Immature natural killer cell (primary cell): ENCODE measurements around the gene UCK2. TPM values are rescaled to one million over a fixed set of nuclear protein-coding genes. Genes with fewer than 3 reads are reported as not detected.
A peak's percentile ranks its signal among the peaks of the same experiment; 100 is the strongest.
"Not testable (repeated sequence)": the region's sequence is repeated elsewhere in the genome, so short reads cannot be mapped to it uniquely, and the experiment has no call there.

ENCODE experiments used
- DNase-seq, 3 donors: peaks; one replicate each; pipeline ENCODE4 v3.0.0; 2022; ENCODE audit warnings: mixed read lengths in 1 of 3
- H3K27ac Mint-ChIP-seq, 6 donors: one replicate each; pipeline ENCODE4 v1.8.0; 2020; ENCODE audit warnings: mixed read lengths in 6 of 6, mild to moderate bottlenecking in 5 of 6, inconsistent platforms in 4 of 6, moderate library complexity in 3 of 6
- H3K27me3 Mint-ChIP-seq, 3 donors: one replicate each; pipeline ENCODE4 v1.8.0; 2020 to 2021; ENCODE audit warnings: low read depth in 3 of 3, mild to moderate bottlenecking in 3 of 3, mixed read lengths in 3 of 3, moderate library complexity in 3 of 3, inconsistent platforms in 1 of 3
- H3K36me3 Mint-ChIP-seq, 3 donors: one replicate each; pipeline ENCODE4 v1.8.0; 2020; ENCODE audit warnings: mixed read lengths in 3 of 3, inconsistent platforms in 2 of 3, mild to moderate bottlenecking in 2 of 3
- H3K4me1 Mint-ChIP-seq, 2 donors: one replicate each; pipeline ENCODE4 v1.8.0; 2020; ENCODE audit warnings: inconsistent platforms in 2 of 2, mild to moderate bottlenecking in 2 of 2, mixed read lengths in 2 of 2, moderate library complexity in 1 of 2
- H3K4me3 Mint-ChIP-seq, 5 donors: one replicate each; pipeline ENCODE4 v1.8.0; 2020; ENCODE audit warnings: mild to moderate bottlenecking in 5 of 5, mixed read lengths in 5 of 5, inconsistent platforms in 3 of 5, moderate library complexity in 3 of 5
- H3K9me3 Mint-ChIP-seq, 6 donors: one replicate each; pipeline ENCODE4 v1.8.0; 2020; ENCODE audit warnings: mild to moderate bottlenecking in 6 of 6, mixed read lengths in 6 of 6, inconsistent platforms in 4 of 6, moderate library complexity in 3 of 6
- polyA plus RNA-seq, 3 donors: library from polyadenylated mRNA; unstranded; fragments of 300-500 nt; fragmentation: Illumina TruSeq; gene quantifications; one replicate each; pipeline ENCODE4 v1.2.3, GENCODE V29; 2021

UCK2 gene
- polyA plus RNA-seq, result 10 to 100 TPM; 18.4 to 28.7 (median 24.8) TPM

DNA sequence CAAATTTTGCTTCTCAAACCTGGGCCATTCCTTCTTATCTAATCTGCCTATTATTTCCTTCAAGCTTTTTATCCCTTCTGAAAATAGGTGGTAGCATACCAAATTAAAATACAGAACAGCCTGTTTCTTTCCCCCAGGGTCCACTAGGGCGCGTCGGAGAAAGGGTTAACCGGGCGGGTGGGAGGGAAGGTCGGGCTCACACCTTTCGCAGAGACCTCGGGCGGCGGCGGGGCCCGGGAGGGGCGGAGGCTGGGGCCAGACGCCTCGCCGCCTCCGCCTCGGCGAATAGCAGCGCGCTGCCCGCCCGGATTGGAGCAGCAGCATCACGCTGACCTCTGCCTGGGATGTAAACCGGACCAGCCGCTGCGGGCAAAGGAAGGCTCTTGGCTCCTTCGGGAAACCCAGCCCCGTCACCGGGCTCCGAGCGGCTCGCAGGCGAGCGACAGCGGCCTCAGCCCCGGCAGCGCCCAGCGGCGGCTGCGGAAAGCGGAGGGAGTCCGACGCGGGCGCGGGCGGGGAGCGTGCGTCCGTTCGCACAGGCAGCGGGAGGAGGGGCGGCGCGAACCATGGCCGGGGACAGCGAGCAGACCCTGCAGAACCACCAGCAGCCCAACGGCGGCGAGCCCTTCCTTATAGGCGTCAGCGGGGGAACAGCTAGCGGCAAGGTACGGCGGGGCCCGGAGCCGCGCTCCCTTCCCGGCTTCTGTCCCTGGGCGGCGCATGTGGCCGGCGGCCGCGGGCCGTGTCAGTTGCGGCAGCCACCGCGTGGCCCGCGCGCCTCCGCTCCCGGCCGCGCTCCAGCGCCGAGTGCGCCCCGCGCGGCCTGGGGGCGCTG, at the start of gene UCK2:
TSS of gene UCK2 (plus strand) at position 347 of the 835 bp plus-strand sequence. CDS start at position 567, 220 bp downstream.
- DNase-seq, result peak; percentile 68 to 72 (median 69)
- Mint-ChIP-seq H3K4me1 (peaks cover 22 to 26% of the 10 kb centered on the region in 2 donors), H3K27ac (peak within 1 kb of the TSS; percentile 83 to 95 (median 86)), H3K9me3 (no peaks in the 10 kb centered on the region), H3K36me3 (no peaks in the 10 kb centered on the region), H3K4me3 (peak within 1 kb of the TSS; percentile 93 to 98 (median 97)), H3K27me3 (peaks cover 3 to 12% (median 7%) of the 10 kb centered on the region in 3 donors)

DNA sequence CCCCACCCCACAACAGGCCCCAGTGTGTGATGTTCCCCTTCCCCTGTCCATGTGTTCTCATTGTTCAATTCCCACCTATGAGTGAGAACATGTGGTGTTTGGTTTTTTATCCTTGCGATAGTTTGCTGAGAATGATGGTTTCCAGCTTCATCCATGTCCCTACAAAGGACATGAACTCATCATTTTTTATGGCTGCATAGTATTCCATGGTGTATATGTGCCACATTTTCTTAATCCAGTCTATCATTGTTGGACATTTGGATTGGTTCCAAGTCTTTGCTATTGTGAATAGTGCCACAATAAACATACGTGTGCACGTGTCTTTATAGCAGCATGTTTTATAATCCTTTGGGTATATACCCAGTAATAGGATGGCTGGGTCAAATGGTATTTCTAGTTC, 49.2 kb upstream of the UCK2 start:
- not testable (repeated sequence) for DNase-seq, H3K27ac Mint-ChIP-seq, H3K4me1 Mint-ChIP-seq, H3K4me3 Mint-ChIP-seq, H3K9me3 Mint-ChIP-seq, H3K36me3 Mint-ChIP-seq
- H3K27me3 Mint-ChIP-seq, result peaks cover 0 to 19% (median 3%) of the 10 kb centered on the region in 3 donors

DNA sequence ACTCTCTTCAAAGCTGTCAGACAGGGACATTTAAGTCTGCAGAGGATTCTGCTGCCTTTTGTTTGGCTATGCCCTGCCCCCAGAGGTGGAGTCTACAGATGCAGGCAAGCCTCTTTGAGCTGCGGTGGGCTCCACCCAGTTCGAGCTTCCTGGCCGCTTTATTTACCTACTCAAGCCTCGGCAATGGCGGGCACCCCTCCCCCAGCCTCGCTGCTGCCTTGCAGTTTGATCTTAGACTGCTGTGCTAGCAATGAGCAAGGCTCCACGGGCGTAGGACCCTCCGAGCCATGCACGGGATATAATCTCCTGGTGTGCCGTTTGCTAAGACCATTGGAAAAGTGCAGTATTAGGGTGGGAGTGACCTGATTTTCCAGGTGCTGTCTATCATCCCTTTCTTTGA, 43.9 kb upstream of the UCK2 start:
- not testable (repeated sequence) for H3K9me3 Mint-ChIP-seq, H3K36me3 Mint-ChIP-seq, H3K27ac Mint-ChIP-seq, H3K4me1 Mint-ChIP-seq, H3K4me3 Mint-ChIP-seq, DNase-seq
- H3K27me3 Mint-ChIP-seq, result peaks cover 0 to 23% (median 1%) of the 10 kb centered on the region in 3 donors

DNA sequence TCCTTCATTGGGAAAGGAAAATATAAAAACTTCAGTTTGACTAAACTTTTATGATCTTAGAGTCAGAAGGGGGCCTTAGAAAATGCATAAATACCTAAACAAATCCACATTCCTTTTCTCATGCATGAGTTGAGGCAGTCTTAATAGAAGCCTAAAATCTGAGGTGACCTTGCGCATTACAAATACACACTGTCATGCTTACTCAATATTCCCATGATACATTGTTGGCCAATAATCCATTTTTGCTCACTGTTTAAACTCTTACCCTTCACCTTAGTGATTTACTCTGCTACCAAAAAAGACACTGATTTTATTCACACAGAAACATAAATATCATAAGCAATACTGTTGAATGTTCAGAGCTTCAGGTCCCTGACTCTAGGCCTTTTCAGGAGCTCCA, 39.7 kb upstream of the UCK2 start:
- no peaks in the 10 kb centered on the region for H3K4me1 Mint-ChIP-seq
- peaks cover 0 to 6% (median 4%) of the 10 kb centered on the region in 3 donors for H3K36me3 Mint-ChIP-seq
- H3K4me3 Mint-ChIP-seq, result no peak overlapping the region
- H3K27ac Mint-ChIP-seq, result no peak overlapping the region
- DNase-seq, result no peak
- peaks cover 3 to 10% (median 7%) of the 10 kb centered on the region in 3 donors for H3K27me3 Mint-ChIP-seq
- no peaks in the 10 kb centered on the region for H3K9me3 Mint-ChIP-seq

DNA sequence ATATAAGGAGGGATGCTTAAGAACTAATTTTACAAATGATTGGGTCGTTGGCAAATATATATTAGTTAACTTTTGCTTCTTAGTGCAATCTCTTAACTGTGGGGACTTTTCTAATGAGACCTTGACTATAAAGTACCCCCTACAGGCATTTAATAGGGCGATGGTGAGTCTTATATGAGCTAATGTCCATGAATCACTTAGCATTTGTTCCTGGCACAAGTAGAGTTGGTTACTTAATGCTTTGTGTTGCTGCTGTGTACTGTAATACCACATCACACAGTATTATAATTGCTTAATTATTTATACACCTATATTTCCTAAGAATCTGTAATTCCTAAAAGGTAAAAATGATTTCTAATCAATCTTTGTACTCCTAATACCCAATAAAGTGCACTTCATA, 33.5 kb upstream of the UCK2 start:
- H3K9me3 Mint-ChIP-seq, result no peaks in the 10 kb centered on the region
- no peak for DNase-seq
- H3K4me3 Mint-ChIP-seq, result no peak overlapping the region
- no peaks in the 10 kb centered on the region for H3K36me3 Mint-ChIP-seq
- no peaks in the 10 kb centered on the region for H3K4me1 Mint-ChIP-seq
- no peak overlapping the region for H3K27ac Mint-ChIP-seq
- H3K27me3 Mint-ChIP-seq, result peaks cover 2 to 11% (median 6%) of the 10 kb centered on the region in 3 donors

DNA sequence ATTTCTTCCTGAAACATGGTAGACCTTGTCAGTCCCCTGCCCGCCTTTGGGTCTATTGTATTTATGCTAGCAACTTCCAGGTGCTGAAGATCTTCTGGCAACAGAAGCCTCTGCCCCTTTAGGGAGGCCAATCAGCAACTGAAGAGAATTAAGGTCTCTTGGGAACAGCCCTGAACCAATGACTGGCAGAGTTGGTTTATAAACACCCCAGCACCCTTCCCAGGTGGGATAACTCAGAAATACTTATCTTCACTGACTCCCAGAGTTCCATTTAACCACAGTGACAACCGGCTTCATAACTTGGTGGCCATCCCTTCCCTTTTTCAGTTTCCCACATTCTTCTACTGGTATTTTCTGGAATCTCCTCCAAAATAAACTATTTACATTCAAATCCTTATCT, 31.5 kb upstream of the UCK2 start:
- no peak for DNase-seq
- H3K9me3 Mint-ChIP-seq, result peaks cover 0 to 7% (median 0%) of the 10 kb centered on the region in 6 donors
- peaks cover 0 to 7% (median 0%) of the 10 kb centered on the region in 3 donors for H3K36me3 Mint-ChIP-seq
- peaks cover 2 to 9% (median 6%) of the 10 kb centered on the region in 3 donors for H3K27me3 Mint-ChIP-seq
- no peaks in the 10 kb centered on the region for H3K4me1 Mint-ChIP-seq
- no peak overlapping the region for H3K4me3 Mint-ChIP-seq
- H3K27ac Mint-ChIP-seq, result no peak overlapping the region

DNA sequence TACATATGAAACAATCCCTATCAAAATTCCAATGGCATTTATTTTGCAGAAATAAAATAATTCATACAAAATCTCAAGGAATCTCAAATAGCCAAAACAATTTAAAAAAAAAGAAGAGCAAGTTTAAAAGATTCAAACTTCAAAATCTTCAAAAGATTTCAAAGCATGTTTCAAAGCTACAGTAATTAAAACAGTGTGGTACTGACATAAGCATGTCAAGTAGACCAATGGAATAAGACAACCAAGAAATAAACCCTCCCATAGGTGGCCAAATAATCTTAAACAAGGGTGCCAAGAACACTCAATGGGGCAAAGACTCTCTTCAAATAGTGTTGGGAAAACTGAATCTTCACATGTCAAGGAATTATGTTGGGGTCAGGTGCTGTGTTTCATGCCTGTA, 28.0 kb upstream of the UCK2 start:
- no peak for DNase-seq
- Mint-ChIP-seq H3K4me1 (no peaks in the 10 kb centered on the region), H3K4me3 (no peak overlapping the region), H3K9me3 (peaks cover 0 to 7% (median 0%) of the 10 kb centered on the region in 6 donors), H3K27me3 (peaks cover 0 to 6% (median 0%) of the 10 kb centered on the region in 3 donors), H3K27ac (no peak overlapping the region), H3K36me3 (peaks cover 0 to 11% (median 0%) of the 10 kb centered on the region in 3 donors)

DNA sequence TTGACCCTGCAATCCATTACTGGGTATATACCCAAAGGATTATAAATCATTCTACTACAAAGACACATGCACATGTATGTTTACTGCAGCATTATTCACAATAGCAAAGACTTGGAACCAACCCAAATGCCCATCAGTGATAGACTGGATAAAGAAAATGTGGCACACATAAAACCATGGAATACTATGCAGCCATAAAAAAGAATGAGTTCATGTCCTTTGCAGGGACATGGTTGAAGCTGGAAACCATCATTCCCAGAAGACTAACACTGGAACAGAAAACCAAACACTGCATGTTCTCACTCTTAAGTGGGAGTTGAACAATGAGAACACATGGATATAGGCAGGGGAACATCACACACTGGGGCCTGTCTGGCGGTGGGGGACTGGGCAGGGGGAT, 22.9 kb upstream of the UCK2 start:
- not testable (repeated sequence) for H3K27me3 Mint-ChIP-seq, H3K27ac Mint-ChIP-seq, DNase-seq, H3K9me3 Mint-ChIP-seq, H3K4me3 Mint-ChIP-seq, H3K4me1 Mint-ChIP-seq, H3K36me3 Mint-ChIP-seq

DNA sequence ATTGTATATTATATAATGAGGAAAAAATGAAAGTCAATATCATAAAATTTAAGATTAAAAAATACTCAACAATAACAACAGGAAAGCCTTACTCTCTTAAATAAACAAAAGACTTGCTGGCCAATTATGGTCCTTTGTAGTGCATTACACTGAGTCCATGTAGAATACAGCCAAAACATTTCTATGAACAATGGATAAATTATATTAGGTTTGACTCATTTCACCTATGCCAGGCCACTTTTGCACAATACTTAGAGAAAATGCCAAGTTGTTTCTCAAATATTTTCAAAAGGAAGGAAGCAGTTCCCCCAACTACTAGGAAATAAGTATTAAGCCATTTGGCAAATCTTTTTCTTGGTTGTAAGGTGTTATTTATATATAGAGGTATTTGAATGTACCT, 19.8 kb upstream of the UCK2 start:
- H3K4me3 Mint-ChIP-seq, result no peak overlapping the region
- H3K4me1 Mint-ChIP-seq, result no peaks in the 10 kb centered on the region
- H3K36me3 Mint-ChIP-seq, result no peaks in the 10 kb centered on the region
- H3K9me3 Mint-ChIP-seq, result no peaks in the 10 kb centered on the region
- no peak for DNase-seq
- peaks cover 2 to 3% (median 2%) of the 10 kb centered on the region in 3 donors for H3K27me3 Mint-ChIP-seq
- H3K27ac Mint-ChIP-seq, result no peak overlapping the region

DNA sequence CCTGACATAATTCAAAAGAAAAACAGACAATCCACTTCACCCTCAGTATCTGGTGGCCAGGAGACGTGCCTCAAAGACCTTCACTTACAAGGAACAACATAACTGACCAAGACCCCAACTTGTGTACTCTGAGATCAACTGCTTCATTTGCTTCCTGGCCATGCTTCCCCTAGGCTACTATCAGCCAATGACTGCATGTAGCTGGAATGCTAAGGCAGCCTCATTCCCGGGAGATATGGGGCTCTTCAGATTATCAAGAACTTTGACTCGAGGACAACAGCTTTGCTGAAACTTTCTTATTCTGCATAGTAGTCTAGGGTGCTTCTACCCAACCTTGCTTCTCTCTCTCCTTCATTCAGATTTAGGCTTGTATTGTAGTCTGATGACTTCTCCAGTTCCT, 11.7 kb upstream of the UCK2 start:
- no peaks in the 10 kb centered on the region for H3K9me3 Mint-ChIP-seq
- H3K4me1 Mint-ChIP-seq, result no peaks in the 10 kb centered on the region
- H3K4me3 Mint-ChIP-seq, result no peak overlapping the region
- peaks cover 2 to 9% (median 3%) of the 10 kb centered on the region in 3 donors for H3K27me3 Mint-ChIP-seq
- no peak overlapping the region for H3K27ac Mint-ChIP-seq
- no peak for DNase-seq
- H3K36me3 Mint-ChIP-seq, result no peaks in the 10 kb centered on the region

DNA sequence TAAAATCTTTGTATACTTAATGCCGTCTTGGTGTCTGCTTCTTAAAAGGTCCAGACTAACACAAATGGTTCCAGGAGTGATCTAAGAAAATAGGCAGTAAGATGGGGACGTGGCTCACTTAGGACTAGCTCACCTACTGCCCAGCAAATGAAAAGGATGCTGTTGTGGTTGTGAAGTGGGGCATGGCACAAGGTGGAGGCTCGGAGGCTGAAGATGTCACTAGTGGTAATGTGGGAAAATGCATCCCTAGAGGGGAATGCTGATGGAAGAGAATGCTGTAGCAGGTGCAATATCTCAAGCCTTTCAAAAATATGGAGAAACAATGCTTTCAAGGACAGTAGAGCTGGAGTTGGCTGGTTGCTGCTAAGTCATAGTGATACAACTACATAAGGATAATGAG, 11.3 kb upstream of the UCK2 start:
- H3K4me3 Mint-ChIP-seq, result no peak overlapping the region
- no peaks in the 10 kb centered on the region for H3K4me1 Mint-ChIP-seq
- no peaks in the 10 kb centered on the region for H3K9me3 Mint-ChIP-seq
- peaks cover 2 to 9% (median 3%) of the 10 kb centered on the region in 3 donors for H3K27me3 Mint-ChIP-seq
- no peak overlapping the region for H3K27ac Mint-ChIP-seq
- no peak for DNase-seq
- H3K36me3 Mint-ChIP-seq, result no peaks in the 10 kb centered on the region

DNA sequence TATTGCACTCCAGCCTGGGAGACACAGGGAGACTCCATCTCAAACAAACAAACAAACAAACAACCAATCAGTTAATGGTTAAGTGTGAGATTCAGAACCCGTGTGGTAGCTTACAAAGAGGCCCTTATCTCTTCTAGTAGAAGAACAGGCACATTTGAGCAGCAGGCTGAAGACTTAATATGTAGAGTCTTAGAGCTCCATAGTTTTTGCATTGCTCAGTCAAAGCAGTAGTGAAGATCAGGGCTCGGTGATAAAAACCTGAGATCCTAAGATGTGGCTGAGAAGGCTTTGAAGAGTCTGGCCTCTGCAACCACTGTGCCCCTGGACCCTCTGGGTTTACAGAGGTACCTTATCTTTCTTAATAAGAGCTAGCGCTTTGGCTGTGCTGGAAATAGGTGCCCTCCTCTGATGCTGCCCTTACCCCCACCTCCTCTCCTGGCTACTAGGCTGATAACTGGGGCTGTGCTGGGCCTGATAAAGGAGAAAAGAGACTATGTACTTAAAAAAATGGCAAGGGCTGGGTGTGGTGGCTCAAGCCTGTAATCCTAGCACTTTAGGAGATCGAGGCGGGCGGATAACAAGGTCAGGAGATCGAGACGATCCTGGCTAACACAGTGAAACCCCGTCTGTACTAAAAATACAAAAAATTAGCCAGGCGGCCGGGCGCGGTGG, 10.5 kb upstream of the UCK2 start:
- no peaks in the 10 kb centered on the region for H3K4me1 Mint-ChIP-seq
- no peak for DNase-seq
- no peak overlapping the region for H3K4me3 Mint-ChIP-seq
- H3K27me3 Mint-ChIP-seq, result peaks cover 2 to 9% (median 7%) of the 10 kb centered on the region in 3 donors
- H3K9me3 Mint-ChIP-seq, result no peaks in the 10 kb centered on the region
- H3K27ac Mint-ChIP-seq, result no peak overlapping the region
- no peaks in the 10 kb centered on the region for H3K36me3 Mint-ChIP-seq

DNA sequence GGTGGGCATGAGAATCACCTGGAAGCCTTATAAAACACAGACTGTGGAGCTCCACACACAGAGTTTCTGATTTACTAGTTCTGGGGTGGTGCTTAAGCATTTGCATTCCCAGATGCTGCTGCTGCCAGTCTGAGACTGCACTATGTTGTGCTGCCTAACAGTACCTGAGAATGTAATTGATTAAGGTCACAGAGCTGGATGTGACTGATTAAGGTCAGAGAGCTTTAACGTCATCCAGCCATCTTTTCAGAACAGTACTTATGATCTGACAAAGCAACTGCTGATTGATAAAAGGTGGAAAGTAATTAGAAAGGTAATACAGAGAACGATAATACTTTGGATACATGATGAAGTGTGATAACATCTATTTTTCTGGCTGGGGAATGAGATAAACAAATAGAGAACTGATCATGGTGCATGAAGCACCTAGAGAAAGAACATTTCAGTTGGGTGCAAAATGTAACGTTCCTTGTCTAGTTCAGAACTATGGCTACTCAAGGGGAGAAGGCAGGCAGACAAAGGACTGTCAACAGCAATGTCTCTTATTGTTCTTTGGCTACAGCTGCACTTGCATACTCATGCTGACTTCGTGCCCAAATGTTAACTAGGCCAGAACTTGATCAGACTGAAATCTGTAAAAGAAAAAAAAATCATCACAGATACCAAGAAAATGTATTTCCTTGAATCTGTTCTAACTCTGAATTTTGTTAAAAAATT, 3.7 kb upstream of the UCK2 start:
- Mint-ChIP-seq H3K4me1 (peaks cover 12 to 17% of the 10 kb centered on the region in 2 donors), H3K27me3 (peaks cover 3 to 13% (median 11%) of the 10 kb centered on the region in 3 donors), H3K36me3 (no peaks in the 10 kb centered on the region), H3K4me3 (no peak overlapping the region), H3K9me3 (no peaks in the 10 kb centered on the region), H3K27ac (no peak overlapping the region)
- no peak for DNase-seq

DNA sequence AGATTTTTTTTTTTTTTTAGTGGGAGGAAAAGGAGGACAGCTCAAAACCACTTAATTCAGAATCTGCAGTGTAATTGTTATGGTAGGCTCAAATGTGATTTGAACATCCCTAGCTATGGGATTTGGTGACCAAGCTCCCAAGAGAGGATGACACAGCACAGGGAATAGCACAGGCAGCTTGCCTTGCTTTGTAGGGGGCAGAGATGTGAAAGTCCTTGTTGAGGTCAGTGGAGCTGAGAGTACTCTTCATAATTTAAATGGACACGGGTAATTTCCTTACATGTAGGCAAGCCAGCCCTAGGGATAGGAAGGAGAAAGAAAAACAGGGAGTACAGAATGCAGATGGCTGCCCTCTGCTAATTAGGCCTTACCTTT, 3.2 kb upstream of the UCK2 start:
- Mint-ChIP-seq H3K27ac (no peak overlapping the region), H3K4me1 (peaks cover 17 to 22% of the 10 kb centered on the region in 2 donors), H3K36me3 (no peaks in the 10 kb centered on the region), H3K27me3 (peaks cover 3 to 14% (median 11%) of the 10 kb centered on the region in 3 donors), H3K4me3 (no peak overlapping the region), H3K9me3 (no peaks in the 10 kb centered on the region)
- DNase-seq, result no peak
